A172 (cell line): Measurements from ENCODE around the gene AP5S1. TPM values are rescaled to one million over a fixed set of nuclear protein-coding genes. Genes with fewer than 3 reads are reported as not detected.
"Not testable (repeated sequence)": the region's sequence is repeated elsewhere in the genome, so short reads cannot be mapped to it uniquely, and the experiment has no call there.

Source experiments
- DNase-seq: peaks from one replicate; pipeline ENCODE4 v3.0.0-alpha.2; 2015; ENCODE audit warnings: low spot score
- total RNA-seq: library from RNA; depleted of rRNA; stranded (reverse); fragments of >200 nt; shearing (Covaris generic); gene quantifications from 2 replicates; pipeline ENCODE4 v1.2.3, GENCODE V29; 2014

AP5S1 gene
- total RNA-seq, 1 experiment from 2014 or later, result 27.7 TPM

GRCh38 chr20:3794168-3794567 is 26.2 kb upstream of the AP5S1 start:
- DNase-seq, result not testable (repeated sequence)

DNA sequence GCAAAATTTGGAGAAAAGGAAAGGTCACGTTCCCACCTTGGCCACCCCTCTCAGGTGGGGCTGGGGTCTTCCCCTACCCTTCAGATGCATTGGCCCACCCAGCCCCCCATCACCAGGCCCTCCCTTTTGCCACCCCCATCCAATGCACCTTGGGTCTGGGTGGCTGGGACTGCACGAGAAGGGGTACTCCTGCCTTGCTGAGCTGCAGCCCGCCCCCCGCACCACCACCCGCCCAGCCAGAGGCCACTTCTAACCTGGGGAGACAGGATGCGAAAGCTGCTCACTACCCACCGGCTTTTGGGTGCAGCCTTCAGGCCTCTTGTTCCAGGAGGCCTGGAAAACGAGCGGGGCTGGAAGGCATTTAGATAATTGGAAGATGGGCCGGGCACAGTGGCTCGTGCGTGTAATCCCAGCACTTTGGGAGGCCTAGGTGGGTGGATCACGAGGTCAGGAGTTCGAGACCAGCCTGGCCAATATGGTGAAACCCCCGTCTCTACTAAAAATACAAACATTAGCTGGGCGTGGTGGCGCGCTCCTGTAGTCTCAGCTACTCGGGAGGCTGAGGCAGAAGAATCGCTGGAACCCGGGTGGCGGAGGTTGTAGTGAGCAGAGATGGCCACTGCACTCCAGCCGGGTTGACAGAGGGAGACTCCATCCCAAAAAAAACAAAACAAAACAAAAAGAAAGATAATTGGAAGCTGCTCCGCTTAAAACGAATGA is 25.5 kb upstream of the AP5S1 start:
- no peak for DNase-seq

DNA sequence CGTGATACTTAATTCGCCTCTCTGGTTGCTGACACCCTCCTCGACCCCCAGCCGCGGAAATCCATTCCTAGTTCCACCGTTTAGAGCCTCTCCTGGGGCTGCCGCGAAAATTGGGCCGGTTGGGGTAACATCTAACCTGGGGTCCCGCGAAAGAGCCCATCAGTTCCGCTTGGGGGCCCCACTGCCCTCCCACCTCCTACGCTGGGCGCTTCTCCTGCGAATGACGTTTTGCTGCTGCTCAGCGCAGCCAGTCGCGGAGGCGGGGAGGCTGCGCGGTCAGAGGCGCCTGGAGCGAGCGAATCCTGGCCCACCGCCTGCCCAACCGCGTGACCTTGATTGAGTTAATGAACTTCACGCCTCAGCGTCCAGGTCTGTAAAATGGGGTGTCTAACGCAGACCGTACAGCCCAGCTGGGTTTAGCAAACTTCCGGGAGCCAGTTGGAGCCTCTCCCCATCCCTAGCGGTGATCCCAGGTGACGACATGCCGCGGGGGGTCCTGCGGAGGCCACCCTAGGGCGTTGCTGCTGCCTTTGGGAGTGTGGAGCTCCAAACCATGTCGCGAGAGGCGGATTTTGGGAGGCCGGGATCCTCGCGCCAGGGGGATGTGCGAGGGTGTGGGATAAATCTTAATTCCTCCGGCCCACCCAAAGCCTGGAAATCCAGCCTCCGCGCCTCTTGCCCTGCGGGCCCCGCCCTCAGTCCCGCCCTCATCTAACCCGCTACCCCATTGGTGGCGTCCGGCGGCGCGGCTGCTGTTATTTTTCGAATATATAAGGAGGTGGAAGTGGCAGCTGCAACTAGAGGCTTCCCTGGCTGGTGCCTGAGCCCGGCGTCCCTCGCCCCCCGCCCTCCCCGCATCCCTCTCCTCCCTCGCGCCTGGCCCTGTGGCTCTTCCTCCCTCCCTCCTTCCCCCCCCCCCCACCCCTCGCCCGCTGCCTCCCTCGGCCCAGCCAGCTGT is 24.6 kb upstream of the AP5S1 start, which contains the start of gene CDC25B:
Gene CDC25B, plus strand, starts transcription at position 800 of the 958 bp plus-strand sequence. CDS start 222 bp downstream, outside the sequence.
- DNase-seq, result peak; percentile 93

GRCh38 chr20:3796477-3797225 is 23.7 kb upstream of the AP5S1 start:
- peak; percentile 23 for DNase-seq

DNA sequence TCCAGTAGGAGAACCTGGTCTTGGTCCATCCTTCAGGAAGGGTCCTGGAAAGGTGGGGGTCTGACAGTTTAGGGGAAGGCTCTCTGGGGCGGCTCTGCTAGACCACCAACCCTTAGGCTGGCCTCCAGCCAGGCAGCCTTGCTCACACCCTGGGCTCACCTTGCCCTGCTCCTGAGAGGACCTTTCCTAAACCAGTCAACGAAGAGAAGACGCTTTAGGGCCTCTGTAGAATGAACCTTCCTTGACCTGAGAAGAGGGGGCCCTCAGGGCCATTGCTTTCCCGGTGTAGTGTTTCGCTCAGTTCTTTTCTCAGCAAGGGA is 23.2 kb upstream of the AP5S1 start:
- DNase-seq, result no peak

GRCh38 chr20:3797592-3798372 is 22.6 kb upstream of the AP5S1 start:
- peak; percentile 46 for DNase-seq

DNA sequence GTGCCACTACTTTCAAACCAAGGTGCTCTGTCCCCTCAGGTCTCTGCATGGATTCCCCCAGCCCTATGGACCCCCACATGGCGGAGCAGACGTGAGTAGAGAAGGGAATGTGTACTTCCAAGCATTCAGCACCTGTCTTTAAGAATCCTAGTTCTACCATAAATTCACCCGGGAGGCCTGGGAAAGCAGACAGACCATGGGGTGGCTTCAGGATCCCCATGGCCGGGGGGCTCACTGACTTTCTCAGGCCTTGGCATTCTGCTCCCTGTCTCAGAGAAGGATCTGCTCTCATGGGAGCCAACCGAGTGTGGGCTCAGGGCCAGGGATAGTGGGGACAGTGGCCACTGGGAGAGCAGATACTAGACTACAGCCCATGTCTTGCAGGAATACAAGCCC is 22.0 kb upstream of the AP5S1 start:
- DNase-seq, result no peak

GRCh38 chr20:3798908-3799248 is 21.5 kb upstream of the AP5S1 start:
- no peak for DNase-seq

DNA sequence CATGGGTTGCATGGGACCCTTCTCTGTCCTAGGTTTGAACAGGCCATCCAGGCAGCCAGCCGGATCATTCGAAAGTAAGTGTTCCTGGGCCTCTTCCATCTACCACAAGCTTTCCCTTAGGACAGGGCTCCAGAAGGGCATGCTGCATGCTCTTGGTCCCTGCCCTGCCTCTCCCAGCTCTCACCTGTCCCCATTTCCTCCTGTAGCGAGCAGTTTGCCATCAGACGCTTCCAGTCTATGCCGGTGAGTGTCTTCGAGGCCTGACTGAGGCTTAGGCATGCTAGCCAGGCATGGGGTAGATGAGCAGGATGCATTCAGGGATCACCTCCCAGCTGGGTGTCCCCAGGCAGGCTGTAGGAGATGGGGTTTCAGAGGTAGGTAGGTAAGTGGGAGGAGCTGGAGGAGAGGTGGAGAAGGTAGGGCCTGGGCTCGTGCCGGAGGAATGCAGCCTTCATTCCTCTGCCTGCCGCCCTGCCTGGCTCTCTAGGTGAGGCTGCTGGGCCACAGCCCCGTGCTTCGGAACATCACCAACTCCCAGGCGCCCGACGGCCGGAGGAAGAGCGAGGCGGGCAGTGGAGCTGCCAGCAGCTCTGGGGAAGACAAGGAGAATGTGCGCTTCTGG is 20.0 kb upstream of the AP5S1 start:
- DNase-seq, result no peak

- DNase-seq, result no peak
Observed at GRCh38 chr20:3800878-3801260, 19.5 kb upstream of the AP5S1 start.

GRCh38 chr20:3801299-3801698 is 19.0 kb upstream of the AP5S1 start:
- DNase-seq, result no peak

DNA sequence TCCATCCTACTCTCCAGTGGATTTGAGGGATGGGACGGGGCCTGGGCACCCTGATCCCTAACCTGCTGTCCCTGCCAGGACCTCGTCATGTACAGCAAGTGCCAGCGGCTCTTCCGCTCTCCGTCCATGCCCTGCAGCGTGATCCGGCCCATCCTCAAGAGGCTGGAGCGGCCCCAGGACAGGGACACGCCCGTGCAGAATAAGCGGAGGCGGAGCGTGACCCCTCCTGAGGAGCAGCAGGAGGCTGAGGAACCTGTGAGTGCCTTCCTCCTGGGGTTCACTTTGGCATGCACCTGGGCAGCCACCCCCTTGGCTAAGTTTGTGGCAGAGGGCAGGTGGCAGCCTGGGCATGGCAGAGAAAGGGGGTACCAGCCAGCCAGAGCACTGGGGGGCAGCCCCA is 18.5 kb upstream of the AP5S1 start:
- DNase-seq, result no peak

- DNase-seq, result no peak
Observed at GRCh38 chr20:3802524-3803239, 17.7 kb upstream of the AP5S1 start.

DNA sequence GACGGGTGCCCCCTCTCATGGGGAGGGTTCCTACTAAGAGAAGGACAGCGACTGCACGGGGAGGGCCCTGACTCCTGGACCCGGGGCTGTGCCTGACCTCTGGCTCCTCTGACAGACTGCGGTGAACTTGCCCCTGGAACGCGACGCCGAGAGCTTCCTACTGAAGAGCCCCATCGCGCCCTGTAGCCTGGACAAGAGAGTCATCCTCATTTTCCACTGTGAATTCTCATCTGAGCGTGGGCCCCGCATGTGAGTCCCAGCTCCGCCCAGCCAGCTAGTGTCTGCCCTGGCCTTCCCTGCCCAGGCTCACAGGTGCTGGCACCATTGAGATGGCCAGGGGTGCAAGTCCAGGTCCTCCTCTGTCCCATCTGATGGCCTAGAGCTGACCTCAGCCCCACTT is 17.1 kb upstream of the AP5S1 start:
- DNase-seq, result no peak

DNA sequence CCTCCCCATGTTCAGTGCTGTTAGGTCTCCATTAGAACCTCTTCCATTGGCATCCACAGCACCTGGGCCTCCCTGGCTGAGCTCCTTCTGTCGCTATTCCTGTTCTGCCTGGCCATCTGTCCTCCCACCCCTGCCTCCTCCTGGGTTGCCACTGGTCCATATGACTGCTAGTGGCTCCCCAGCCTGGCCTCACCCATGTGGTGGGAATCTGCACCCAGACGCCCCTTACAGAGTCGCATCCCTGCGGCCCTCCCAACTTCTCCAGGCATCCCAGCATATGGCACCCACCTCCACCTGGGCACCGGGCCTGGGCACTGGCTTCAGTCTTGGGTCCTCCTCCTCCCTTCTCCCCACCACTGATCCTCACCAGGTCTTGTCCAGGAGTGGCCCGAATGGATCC is 16.5 kb upstream of the AP5S1 start:
- DNase-seq, result no peak

- DNase-seq, result no peak
Observed at GRCh38 chr20:3804254-3804751, 16.0 kb upstream of the AP5S1 start.

GRCh38 chr20:3804781-3805180 is 15.6 kb upstream of the AP5S1 start:
- DNase-seq, result no peak

- no peak for DNase-seq
Observed at GRCh38 chr20:3808544-3808943, 11.8 kb upstream of the AP5S1 start.

GRCh38 chr20:3811467-3812258 is 8.7 kb upstream of the AP5S1 start:
- peak; percentile 99 for DNase-seq
